ENCODE results near the gene TRPV3.
"Not testable (repeated sequence)": the region's sequence is repeated elsewhere in the genome, so short reads cannot be mapped to it uniquely, and the experiment has no call there.

The TRPV3 gene

DNA sequence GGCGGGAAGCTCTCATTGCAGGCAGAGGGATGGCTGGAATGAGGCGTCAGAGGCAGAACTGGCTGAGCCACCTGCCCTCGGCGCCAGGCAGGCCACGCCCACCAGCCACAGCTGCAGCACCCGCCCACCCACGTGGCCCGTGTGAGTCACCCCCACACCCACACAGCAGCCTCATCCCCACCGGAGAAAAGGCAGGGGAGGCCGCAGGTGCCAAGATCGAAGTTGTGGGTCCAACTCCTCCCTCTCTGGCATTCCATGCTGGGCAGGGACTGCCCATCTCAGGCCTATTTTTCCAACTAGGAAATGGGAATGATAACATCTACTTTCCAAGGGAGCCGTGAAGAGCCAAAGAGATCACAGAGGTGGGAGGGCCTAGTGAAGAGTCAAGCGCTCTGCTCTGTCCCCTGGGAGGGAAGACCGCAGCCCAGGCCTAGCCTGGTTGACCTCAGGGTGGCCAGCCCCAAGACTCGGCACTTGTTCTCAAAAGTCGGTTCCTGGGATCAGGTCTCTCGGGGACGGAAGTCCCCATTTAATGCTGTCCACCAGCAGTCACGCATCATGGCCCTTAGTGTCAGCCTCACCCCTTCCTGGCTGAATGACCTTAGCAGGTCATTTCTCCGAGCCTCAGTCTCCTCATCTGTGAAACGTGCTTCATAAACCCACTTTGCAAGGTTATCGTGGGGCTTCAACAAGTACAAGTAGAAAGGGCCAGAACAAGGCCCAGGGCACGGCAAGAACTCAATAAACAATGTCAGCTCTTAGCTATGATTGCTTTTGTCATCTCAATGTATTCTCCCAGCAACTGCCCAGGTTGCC, at the start of gene TRPV3:
Gene TRPV3, minus strand, starts transcription at position 45 of the 816 bp plus-strand sequence. CDS start 2,962 bp downstream, outside the sequence.
- peak; percentile 24 for DNase-seq (ENCODE audit: low read depth)

DNA sequence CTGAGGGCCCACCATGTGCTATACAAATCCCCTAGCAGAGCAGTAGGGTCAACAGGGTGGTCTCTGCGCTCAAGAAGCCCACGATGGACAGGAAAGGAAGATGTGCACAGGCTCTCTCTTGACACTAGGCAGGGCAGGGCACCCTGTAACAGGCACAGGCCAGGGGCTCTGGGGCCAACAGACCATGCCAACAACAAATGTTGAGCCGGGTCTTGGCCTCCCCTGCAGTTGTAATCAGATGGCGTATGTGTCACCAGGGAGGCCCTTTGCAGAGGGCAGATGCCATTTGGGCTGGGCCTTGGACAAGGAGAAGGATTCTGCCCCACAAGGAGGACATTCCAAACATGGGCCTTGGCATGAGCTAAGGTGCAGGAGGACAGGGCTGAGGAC, 46.3 kb upstream of the TRPV3 start:
- no peak for DNase-seq (ENCODE audit: low read depth)

DNA sequence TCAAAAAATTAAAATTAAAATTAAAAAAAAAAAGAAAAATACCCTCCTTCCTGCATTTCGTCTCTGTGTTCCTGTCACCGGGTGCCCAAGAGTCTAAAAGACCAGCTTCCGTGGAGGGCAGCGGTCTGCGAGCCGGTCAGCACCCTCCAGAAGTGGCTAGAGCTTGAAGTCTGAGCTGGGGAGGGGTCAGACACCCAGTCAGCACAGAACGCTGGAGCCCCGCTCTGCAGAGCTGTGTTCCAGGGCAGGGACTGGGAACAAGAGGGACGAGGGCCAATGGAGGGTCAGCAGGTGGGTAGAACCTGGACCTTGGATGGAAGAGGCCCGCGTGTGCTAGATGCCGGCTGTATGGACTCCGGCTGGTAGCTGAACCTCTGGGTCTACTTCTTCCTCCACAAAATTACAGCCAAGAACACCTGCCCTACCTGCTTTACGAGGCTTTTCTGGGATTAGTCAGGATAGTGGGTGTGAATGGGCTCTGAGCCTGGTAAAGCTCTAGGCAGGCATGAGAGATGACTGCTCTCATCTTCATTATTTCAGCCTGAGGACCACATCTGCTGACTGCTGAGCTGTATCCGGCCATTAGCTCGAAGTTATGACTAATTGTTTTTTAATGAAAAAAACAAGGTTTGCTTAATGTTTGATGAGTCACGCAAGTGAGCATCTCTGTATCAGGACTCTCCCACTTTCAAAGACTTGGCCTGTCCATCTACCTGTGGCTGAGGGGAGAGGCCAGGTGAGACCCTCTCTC, 45.7 kb upstream of the TRPV3 start:
- DNase-seq (ENCODE audit: low read depth), result no peak

DNA sequence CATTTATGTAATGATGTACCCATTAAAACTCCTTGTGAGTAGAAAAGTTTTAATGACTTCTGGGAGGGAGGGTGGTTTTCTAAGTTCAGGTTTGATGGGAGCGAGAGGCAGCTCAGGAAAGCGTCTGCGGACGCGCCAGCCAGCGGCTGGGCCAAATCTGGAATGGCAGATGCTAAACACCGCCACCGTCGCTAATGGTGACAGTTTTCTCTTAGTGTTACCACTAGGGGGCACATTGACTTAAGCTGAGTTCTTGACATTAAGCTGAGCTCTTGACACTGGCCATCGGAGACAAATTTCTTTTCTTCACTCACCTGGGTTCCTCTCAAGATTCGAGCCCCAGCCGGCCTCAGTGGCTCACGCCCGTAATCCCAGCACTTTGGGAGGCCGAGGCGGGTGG, 44.9 kb upstream of the TRPV3 start:
- DNase-seq (ENCODE audit: low read depth), result no peak

DNA sequence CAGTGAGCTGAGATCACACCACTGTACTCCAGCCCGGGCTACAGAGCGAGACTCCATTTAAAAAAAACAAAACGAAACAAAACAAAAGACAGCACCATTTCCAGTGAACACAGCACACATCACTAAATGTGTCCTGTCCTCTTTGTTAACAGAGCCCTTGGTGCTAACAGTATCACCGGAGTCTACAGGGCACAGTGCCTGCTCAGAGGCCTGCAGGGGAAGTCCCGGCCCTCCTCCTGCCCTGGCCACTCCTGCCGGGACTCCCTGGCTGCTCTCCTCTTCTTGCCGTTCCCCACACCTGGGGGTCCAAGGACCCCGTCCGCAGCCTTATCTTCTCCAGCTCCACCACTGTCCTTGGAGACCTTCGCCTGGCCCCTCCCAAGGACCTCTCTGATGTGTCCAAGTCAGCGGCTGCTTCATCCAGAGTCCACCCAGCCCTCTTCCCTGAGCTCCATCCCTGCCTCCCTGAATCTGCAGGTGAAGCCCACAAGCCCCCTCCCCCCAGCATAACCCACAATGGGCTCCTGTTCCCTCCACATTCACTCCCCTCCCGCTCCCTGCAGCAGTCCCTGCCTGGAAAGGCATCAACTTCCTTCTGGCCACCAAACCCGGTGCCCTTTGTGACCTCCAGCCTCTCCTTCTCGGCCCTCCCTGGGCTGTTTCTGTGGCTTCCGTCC, 43.1 kb upstream of the TRPV3 start:
- no peak for DNase-seq (ENCODE audit: low read depth)

DNA sequence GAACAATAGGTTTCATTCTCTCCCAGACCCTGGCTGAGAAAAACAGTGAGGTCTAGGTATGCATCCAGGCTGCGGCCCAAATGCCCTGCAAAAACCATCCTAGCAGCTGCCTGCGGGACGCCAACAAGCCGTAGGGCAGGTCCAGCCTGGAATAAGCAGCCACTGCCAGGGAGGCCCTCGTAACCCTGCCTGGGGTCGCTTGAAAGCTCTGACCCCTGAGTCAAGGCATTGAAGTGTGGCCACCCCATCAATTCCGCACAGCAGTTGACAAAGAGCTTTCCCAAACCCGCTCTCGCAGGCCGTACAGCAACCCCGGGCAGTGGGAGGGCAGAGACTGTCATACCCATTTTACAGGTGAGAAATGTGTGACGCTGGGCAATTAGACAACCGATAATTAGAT, 40.5 kb upstream of the TRPV3 start:
- no peak for DNase-seq (ENCODE audit: low read depth)

DNA sequence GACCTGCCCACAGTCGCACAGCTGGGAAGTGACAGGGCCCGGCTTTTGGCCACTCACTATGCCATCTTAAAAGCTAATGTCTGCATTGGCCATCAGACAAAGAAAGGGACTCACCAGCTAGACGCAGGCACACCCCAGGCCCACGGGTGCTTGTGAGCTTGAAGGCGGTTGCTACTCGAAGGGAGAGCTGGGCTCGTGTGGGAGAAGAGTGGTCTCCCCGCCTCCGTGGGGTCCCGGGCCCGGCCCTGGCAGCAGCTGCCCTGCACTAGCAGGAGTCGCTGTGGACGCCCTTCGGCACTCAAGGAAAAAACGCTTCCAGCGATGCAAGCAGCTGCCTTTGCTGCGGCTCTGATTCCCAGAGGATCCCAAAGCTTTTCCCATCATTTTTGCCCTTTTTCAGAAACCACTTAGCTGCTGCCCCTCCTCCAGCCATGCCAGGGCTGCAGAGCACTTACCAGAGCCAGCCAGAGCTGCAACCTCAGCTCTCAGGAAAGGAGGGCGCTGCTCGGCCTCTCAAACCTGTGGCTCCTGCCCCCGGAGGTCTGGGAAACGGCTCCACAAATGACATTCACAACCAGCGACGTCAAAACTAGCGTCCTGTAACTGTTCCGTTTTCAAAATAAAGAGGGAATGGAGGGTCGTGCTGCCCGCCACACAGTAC, 39.3 kb upstream of the TRPV3 start:
- DNase-seq (ENCODE audit: low read depth), result no peak

DNA sequence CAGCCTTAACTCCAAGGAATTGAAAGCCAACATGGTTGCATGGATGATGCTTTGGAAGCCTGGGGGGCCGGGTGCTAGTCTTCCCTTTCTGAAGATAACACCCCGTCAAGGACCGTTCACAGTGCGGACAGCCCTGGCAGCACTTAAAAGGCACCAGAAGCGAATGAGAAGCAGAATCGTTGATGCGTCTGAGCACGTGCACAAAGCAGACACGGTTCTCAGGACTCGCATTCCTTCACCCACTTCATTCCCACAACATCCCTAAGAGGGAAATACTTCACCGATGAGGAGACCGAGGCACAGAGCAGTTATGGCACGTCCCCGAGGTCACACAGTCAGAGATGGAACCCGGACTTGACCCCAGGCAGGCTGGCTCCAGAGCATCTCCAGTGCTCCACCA, 37.4 kb upstream of the TRPV3 start:
- DNase-seq (ENCODE audit: low read depth), result no peak

DNA sequence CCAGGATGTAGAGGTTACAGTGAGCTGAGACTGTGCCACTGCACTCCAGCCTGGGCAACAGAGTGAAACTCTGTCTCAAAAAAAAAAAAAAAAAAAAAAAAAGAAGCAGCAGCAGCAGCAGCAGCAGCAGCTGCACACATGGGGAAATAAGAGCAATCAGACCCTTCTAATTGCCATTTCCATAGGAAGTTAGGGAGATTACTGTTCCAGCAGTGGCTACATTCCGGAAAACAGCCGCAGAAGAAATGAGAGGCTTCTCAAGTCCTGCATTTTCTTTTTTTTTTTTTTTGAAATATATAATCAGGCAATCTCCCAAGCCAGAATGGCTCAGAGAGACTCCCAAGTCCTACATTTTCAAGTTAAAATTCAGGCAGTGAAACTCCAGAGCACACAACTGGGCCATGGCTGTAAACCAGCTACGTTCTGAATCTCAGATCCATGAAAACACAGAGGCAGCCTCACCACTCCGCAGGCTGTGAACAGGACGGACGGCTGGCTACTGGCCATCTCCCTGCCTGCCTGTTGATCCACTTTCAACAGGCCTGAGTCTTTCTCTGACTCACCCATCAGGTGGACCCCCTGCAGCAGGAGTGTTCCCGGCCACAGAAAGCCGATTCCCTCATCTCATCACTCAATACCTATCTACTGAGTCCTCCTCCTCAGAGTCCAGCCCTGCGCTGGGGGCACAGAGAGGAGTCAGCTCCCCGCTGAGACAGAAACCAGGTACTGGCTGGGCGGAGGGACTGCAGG, 36.6 kb upstream of the TRPV3 start:
- DNase-seq (ENCODE audit: low read depth), result no peak

DNA sequence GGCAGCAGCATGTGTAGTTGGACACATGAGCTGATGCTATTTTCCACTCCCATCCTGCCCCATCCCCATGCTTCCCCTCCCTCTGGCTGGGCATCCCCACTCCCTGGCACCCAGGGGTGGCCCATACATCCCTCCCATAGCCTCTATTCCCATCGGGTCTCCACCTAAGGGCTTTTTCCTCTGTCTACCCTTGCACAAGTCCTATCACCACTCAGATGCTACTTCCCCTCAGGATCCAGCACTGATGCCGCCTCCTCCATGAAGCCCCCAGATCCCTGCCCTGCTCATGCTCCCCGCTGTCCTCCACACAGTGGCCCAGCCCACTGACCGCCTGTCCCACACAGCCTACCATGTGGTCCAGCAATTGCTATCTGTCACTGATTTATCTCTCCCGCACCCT, 35.8 kb upstream of the TRPV3 start:
- no peak for DNase-seq (ENCODE audit: low read depth)

DNA sequence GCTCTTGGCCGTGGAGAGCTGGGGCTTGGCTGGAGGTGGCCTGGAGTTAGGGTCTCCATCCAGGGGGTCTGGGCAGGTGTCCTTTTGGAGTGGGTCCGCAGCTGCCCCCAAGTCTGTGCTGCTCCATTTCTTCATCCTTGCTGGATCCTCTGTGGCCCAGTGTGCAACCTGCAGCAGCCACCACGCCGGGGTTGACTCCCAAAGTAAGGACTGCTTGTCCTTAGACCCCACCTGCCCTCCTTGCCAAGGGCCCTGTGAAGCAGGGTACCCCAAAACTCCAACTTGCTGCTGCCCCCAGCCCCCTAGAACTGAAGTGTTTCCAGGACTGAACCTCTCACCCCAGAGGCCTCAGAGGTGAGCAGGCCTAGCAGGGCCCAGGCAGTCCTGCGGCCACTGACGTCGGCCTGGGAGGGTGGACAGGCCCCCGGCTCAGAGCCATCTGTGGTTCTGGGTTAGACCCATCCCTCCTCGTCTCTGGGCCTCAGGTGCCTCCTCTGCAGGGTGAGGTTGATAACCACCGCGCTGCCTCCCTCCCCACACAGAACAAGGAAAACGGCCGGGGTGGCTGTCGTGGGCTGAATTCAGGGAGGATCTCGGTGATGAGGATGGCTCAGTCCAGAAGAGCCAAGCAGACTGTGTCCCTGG, 34.7 kb upstream of the TRPV3 start:
- no peak for DNase-seq (ENCODE audit: low read depth)

DNA sequence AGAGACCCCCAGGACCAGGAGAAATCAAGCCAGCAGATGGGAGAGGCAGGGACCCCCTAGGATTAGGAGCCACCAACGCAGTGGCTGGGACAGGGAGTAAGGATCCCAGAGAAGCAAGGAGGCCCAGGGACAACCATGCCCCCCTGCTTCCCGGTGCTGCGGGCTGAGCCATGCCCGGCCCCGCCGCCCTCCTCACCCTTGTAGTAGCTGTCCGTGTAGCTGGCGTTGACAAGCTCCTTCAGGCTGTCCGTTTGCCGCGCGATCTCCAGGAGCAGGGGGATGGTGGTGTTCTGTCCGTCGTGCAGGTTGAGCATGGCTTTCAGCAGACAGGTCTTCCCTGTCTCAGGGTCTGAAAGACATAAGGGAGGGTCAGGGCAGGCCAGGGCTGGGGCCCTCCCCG, 33.2 kb upstream of the TRPV3 start:
- DNase-seq (ENCODE audit: low read depth), result no peak

DNA sequence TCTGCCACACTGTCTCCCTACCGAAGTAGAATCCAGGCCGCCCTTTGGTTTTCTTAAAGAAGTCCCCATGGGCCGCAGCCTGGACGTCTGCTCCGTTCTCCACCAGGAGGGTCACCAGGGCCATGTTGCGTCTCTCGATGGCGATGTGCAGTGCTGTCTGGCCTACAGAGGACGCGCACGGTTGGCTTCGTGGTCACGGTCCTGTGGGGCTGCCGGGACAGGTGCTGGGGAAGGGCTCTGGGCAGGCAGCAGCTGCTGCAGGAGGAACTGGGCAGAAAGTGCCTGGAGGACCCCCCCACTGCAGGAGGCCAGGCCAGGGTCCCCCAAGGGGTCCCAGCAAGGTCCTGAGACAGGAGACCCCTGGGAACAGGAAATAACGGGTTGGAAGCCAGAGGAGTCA, 32.6 kb upstream of the TRPV3 start:
- DNase-seq (ENCODE audit: low read depth), result no peak

DNA sequence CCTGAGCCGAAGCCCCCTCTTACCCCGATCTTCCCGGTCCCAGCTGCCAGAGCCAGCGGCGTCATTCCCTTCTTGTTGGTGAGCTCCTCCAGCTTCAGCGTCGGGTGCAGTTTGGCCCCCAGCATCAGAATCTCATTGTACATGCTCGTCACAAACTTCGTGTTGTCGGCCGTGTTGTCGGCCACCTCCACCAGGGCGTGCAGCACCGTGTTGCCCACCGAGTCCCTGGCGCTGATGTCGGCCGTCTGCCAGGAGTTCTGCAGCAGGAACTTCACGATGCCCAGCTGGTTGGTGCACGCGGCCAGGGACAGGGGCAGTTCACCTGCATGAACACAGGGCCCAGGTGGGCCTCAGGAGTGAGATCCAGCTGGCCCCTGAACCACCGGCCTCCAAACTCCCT, 32.2 kb upstream of the TRPV3 start:
- no peak for DNase-seq (ENCODE audit: low read depth)

DNA sequence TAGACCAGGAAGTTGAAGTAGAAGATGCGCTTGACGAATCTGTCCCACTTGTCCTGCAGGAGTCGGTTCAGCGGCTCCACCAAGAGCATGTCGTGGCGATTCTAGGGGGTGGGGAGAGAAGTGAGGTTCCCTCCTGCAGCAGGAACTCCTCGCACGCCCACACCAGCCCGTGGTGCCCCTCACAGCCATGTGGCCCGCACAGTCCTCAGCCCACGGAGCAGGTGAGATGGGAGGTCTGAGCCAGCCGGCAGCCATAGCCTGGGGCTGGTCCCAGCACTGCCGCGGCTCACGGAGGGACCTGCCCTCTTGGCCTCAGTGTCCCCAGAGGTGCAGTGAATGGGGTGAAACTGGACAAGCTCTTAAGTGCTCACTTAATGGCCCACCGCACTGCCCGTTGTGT, 28.2 kb upstream of the TRPV3 start:
- no peak for DNase-seq (ENCODE audit: low read depth)

DNA sequence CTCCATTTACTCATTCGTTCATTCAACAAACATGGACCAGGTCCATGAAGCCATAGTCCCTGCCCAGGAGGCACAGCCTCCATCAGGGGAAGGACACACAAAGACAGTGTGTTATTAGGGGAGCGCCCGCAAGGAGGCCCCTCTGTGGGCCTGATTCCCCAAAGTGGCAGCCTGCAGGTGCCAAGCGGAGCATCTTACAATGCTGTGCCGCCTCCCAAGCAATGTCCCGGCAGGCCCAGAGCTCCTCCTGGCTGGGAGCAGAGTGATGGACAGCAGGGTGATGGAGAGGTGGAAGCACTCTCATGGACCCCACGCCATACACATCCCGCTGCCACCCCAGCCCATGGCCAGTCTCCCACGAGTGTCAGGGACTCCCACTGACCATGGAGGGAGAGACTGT, 25.8 kb upstream of the TRPV3 start:
- DNase-seq (ENCODE audit: low read depth), result no peak

DNA sequence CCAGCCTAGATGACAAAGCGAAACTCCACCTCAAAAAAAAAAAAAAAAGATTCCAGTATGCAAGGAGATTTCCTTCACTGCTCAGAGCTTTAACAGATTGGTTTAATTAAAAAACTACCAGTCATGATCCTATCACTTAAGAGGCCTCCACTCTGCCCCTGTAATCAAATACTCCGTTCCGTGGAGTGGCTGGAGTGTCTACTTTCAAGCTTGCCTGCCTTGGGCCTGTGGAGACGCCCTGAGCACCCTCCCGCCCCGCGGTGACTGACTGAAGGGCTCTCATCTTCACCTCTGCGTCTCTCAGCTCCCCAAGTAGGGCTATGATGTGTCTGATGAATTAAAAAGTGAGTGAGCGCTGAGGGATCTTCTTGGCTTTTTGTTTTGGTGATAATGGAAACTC, 25.3 kb upstream of the TRPV3 start:
- no peak for DNase-seq (ENCODE audit: low read depth)

DNA sequence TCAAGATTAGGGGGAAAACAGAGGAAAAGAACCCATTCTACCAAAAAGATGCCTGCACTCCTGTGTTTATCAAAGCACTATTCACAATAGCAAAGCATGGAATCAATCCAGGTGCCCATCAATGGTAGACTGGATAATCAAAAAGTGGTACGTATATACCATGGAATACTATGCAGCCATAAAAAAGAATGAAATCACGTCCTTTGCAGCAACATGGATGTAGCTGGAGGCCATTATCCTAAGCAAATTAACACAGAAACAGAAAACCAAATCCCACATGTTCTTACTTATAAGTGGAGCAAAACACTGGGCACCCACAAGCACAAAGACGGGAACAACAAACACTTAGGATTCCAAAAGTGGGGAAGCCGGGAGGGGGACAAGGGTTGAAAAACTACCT, 21.1 kb upstream of the TRPV3 start:
- not testable (repeated sequence) for DNase-seq (ENCODE audit: low read depth)

DNA sequence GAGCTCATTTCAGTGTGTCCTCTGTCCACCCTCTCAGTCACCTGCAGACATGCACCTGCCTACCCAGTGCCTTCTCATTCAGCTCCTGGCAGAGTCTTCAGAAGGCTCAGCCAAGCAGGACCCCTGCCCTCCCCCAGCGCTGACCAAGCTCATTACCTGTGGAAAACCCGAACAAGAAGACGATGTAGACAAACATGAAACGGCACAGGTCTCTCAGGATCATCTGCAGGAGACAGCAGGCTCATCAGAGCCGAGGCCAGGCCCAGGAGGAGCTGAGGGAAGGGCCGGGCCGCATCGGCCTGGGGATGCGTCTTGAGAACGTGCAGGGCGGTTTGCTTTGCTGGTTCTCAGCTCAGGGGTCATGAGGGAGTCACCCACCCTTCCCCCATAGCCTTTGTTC, 19.4 kb upstream of the TRPV3 start:
- DNase-seq (ENCODE audit: low read depth), result no peak

DNA sequence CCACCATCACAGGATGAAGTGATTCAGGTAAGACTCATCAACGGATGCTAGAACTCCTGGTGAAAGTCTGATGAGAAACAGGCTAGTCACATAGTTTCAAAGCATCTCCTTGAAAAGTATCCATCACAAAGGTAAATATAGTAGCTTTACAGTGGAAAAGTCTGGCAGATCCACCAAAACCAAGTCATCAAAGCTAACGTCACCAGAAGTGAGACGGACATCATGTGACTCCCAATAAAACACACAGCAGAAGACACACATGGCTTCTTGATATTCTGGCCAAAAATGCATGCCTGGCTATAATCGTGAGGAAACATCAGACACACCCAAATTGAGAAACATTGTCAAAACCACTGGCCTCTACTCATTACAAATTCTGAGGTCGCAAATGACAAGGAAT, 17.9 kb upstream of the TRPV3 start:
- no peak for DNase-seq (ENCODE audit: low read depth)

DNA sequence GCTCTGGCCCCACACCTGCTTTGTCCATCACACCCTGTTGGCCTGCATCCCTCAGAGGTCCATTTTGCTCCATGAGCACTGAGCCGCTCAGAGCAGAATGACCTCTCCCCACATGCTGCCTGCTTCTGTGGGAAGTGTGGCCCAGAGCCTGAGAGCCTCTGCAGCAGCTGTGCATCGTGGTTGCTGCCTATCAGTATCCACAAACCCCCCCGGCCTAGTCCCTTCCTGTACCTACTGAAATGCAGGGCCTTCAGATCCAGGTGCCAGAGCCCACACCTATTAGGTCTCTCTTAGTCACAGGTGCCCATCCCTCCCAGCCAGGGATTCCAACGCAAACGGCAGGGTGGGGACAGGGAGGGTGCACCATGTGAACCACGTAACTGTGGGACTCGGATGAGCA, 16.6 kb upstream of the TRPV3 start:
- DNase-seq (ENCODE audit: low read depth), result no peak

Data from stimulated activated CD8-positive, alpha-beta memory T cell treated with anti-CD3 and anti-CD28 coated beads, Interleukin-12 subunit alpha, Interleukin-12 subunit beta, amount 100 ng/mL, for 1 hour (primary cell).